ENCODE results near the gene SARS1. TPM values are rescaled to one million over a fixed set of nuclear protein-coding genes. Genes with fewer than 3 reads are reported as not detected.

SARS1 gene
- total RNA-seq, 1 experiment from 2014 or later = 492 TPM

DNA sequence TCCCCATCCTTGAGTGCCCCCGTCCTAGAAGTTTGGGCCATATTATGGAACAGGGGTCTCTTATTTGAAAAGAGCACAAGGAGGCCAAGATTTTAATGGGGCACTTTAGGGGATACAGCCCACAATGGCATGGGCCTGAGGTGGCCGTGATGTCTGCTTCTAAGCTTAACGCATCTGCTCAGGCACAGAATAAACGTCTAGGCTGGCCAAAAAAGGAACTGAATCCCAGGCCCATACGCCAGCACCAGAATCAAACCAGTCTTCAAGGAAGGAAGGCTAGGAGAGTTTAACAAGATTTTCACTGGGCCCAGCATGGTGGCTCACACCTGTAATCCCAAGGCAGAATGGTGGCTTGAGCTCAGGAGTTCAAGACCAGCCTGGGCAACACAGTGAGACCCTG is 9.2 kb upstream of the SARS1 start:
- POLR2A ChIA-PET = interaction anchor here (1.1 to 4.8 kb wide), 3 partner anchors 8 to 22 kb away, joined by 3 to 38 read pairs (median 4); partner anchors contain the start of gene SARS1

DNA sequence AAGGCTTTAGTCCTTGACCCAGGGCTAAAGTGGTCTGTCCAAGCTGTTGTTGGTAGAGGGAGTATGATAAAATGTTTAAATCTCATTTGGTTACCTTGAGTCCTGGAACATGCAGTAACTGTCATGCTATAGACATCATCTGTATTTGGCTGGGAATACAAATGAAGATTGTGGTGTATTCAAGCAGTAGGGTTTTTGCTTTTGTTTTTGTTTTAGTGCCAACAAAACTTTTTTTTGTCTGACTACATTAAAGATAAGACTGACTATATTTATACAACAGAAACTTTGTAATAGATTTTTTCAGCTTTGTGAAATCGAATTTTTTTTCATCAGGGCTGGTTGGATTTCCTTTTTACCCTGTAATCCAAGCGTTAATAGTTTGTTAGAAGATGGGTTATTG is 7.4 kb upstream of the SARS1 start:
- CTCF ChIA-PET = interaction anchor here (0.6 to 11.3 kb wide), 9 partner anchors 6 to 1206 kb away, joined by 3 to 95 read pairs (median 4); no protein-coding TSS in a partner anchor

More for the DNA sequence above, 9.2 kb upstream of the SARS1 start:
- no peak for DNase-seq (ENCODE audit: unreplicated experiment)
- Mint-ChIP-seq H3K9me3 (ENCODE audit: unreplicated experiment) (no peaks in the 10 kb centered on the region), H3K27me3 (ENCODE audit: insufficient read depth, unreplicated experiment) (no peaks in the 10 kb centered on the region), H3K4me1 (ENCODE audit: insufficient read depth, unreplicated experiment) (peaks cover 22% of the 10 kb centered on the region), H3K4me3 (ENCODE audit: unreplicated experiment) (no peak overlapping the region), H3K27ac (ENCODE audit: low read depth, unreplicated experiment) (no peak overlapping the region), H3K36me3 (ENCODE audit: insufficient read depth, unreplicated experiment) (peaks cover 3% of the 10 kb centered on the region)
- CTCF ChIA-PET = interaction anchor here (0.7 to 2.0 kb wide), 5 partner anchors 10 to 195 kb away, joined by 3 to 8 read pairs (median 4); partner anchors contain the start of gene SARS1
- intact Hi-C loops (cut with micrococcal nuclease) = loop anchor here (10.0 kb wide), 1 partner anchor 220 kb away; the partner anchor contains the start of gene PSMA5
- TF ChIP-seq, protein P1, sequence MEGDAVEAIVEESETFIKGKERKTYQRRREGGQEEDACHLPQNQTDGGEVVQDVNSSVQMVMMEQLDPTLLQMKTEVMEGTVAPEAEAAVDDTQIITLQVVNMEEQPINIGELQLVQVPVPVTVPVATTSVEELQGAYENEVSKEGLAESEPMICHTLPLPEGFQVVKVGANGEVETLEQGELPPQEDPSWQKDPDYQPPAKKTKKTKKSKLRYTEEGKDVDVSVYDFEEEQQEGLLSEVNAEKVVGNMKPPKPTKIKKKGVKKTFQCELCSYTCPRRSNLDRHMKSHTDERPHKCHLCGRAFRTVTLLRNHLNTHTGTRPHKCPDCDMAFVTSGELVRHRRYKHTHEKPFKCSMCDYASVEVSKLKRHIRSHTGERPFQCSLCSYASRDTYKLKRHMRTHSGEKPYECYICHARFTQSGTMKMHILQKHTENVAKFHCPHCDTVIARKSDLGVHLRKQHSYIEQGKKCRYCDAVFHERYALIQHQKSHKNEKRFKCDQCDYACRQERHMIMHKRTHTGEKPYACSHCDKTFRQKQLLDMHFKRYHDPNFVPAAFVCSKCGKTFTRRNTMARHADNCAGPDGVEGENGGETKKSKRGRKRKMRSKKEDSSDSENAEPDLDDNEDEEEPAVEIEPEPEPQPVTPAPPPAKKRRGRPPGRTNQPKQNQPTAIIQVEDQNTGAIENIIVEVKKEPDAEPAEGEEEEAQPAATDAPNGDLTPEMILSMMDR (IDR thresholded peaks at IDR 0.05; ENCODE audit: unreplicated experiment) = no peak
- BruUV-seq (replicated peaks) = no TSS peak

DNA sequence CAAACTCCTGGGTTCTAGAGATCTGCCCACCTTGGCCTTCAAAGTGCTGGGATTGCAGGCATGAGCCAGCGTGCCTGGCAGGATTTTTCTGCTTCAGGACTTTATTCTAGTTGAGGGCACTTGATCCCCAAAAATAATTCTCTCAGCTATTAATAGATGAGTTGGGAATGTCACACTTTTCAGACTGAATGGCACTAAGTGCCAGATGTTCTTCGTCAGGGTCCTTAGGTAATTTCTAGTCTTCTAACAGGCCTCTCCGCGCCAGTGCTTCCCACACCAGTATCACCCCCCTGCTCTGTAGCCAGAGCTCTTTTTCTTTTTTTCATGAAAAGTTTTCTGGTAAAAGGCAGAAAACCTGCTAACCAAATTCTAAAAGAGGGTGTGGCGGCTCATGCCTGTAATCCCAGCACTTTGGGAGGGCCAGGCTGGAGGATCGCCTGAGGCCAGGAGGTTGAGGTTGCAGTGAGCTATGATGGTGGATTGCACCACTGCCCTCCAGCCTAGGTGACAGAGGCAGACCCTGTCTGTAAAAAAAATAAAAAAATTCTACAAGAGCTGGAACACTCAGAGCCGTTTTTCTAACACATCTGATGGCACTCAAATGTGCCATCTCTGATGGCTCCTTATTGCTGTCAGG is 6.1 kb upstream of the SARS1 start:
- ChIA-PET CTCF (interaction anchor here (0.6 to 11.3 kb wide), 13 partner anchors 7 to 810 kb away, joined by 3 to 95 read pairs (median 4); partner anchors contain the start of gene PSMA5), POLR2A (interaction anchor here (1.1 to 5.0 kb wide), 8 partner anchors 7 to 219 kb away, joined by 4 to 38 read pairs (median 17); partner anchors contain the start of genes PSMA5, SARS1 and TMEM167B)
- Mint-ChIP-seq H3K4me3 (ENCODE audit: unreplicated experiment) (no peak overlapping the region), H3K27me3 (ENCODE audit: insufficient read depth, unreplicated experiment) (no peaks in the 10 kb centered on the region), H3K4me1 (ENCODE audit: insufficient read depth, unreplicated experiment) (peaks cover 27% of the 10 kb centered on the region), H3K27ac (ENCODE audit: low read depth, unreplicated experiment) (no peak overlapping the region), H3K9me3 (ENCODE audit: unreplicated experiment) (no peaks in the 10 kb centered on the region), H3K36me3 (ENCODE audit: insufficient read depth, unreplicated experiment) (peaks cover 7% of the 10 kb centered on the region)
- DNase-seq (ENCODE audit: unreplicated experiment) = peak; percentile 50
- no TSS peak for BruUV-seq (replicated peaks)
- TF ChIP-seq, protein P1 (IDR thresholded peaks at IDR 0.05; ENCODE audit: unreplicated experiment) = no peak
- intact Hi-C loops (cut with micrococcal nuclease) = loop anchor here (10.0 kb wide), 1 partner anchor 217 kb away; the partner anchor contains the start of gene PSMA5

More for the DNA sequence above, 7.4 kb upstream of the SARS1 start:
- no peak for DNase-seq (ENCODE audit: unreplicated experiment)
- intact Hi-C loops (cut with micrococcal nuclease) = loop anchor here (10.0 kb wide), 1 partner anchor 218 kb away; the partner anchor contains the start of gene PSMA5
- no peak overlapping the region for H3K27ac Mint-ChIP-seq (ENCODE audit: low read depth, unreplicated experiment)
- no peaks in the 10 kb centered on the region for H3K9me3 Mint-ChIP-seq (ENCODE audit: unreplicated experiment)
- POLR2A ChIA-PET = interaction anchor here (2.7 to 4.8 kb wide), 3 partner anchors 8 to 34 kb away, joined by 20 to 38 read pairs (median 29); partner anchors contain the start of gene SARS1
- no peak overlapping the region for H3K4me3 Mint-ChIP-seq (ENCODE audit: unreplicated experiment)
- H3K36me3 Mint-ChIP-seq (ENCODE audit: insufficient read depth, unreplicated experiment) = peaks cover 7% of the 10 kb centered on the region
- TF ChIP-seq, protein P1 (IDR thresholded peaks at IDR 0.05; ENCODE audit: unreplicated experiment) = no peak
- BruUV-seq (replicated peaks) = no TSS peak
- H3K27me3 Mint-ChIP-seq (ENCODE audit: insufficient read depth, unreplicated experiment) = no peaks in the 10 kb centered on the region
- H3K4me1 Mint-ChIP-seq (ENCODE audit: insufficient read depth, unreplicated experiment) = peaks cover 27% of the 10 kb centered on the region

DNA sequence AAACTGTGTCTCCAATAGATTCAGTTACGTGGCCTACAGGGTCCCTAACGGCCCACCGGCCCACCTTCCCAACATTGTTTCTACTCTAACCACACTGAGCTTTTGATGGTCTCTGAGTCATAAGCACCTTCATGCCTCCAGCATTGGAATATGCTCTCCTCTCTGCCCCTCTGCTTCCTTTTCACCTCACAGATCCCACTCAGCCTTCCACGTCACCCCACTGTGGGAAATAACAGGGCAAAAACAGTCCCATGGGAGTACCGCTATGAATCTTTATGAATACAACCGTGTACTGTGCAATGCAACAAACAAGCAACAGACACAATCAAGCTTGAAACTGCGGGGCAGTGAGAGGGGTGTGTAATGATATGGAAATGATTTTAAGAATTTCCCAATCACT is 5.3 kb upstream of the SARS1 start:
- ChIA-PET POLR2A (interaction anchor here (0.7 to 5.0 kb wide), 10 partner anchors 10 to 218 kb away, joined by 3 to 29 read pairs (median 8); partner anchors contain the start of genes PSMA5 and TMEM167B), CTCF (interaction anchor here (0.6 to 11.3 kb wide), 10 partner anchors 8 to 284 kb away, joined by 3 to 95 read pairs (median 3); no protein-coding TSS in a partner anchor)
- BruUV-seq (replicated peaks) = no TSS peak
- H3K4me1 Mint-ChIP-seq (ENCODE audit: insufficient read depth, unreplicated experiment) = peaks cover 27% of the 10 kb centered on the region
- H3K36me3 Mint-ChIP-seq (ENCODE audit: insufficient read depth, unreplicated experiment) = peaks cover 7% of the 10 kb centered on the region
- DNase-seq (ENCODE audit: unreplicated experiment) = no peak
- no peaks in the 10 kb centered on the region for H3K9me3 Mint-ChIP-seq (ENCODE audit: unreplicated experiment)
- no peaks in the 10 kb centered on the region for H3K27me3 Mint-ChIP-seq (ENCODE audit: insufficient read depth, unreplicated experiment)
- intact Hi-C loops (cut with micrococcal nuclease) = loop anchor here (10.0 kb wide), 1 partner anchor 216 kb away; the partner anchor contains the start of gene PSMA5
- H3K27ac Mint-ChIP-seq (ENCODE audit: low read depth, unreplicated experiment) = no peak overlapping the region
- TF ChIP-seq, protein P1 (IDR thresholded peaks at IDR 0.05; ENCODE audit: unreplicated experiment) = no peak
- H3K4me3 Mint-ChIP-seq (ENCODE audit: unreplicated experiment) = no peak overlapping the region

All from MCF 10A (cell line).